SKM-1 treated with dmso at 0.1 percent for 144 hours (cell line): Measurements from ENCODE around the gene TBC1D3I.
"Not testable (repeated sequence)": the region's sequence is repeated elsewhere in the genome, so short reads cannot be mapped to it uniquely, and the experiment has no call there.

Experiments
- DNase-seq: peaks from one replicate; lab custom pipeline; 2025; ENCODE audit not compliant: unreplicated experiment; lab: John Stamatoyannopoulos, UW

The TBC1D3I gene

DNA sequence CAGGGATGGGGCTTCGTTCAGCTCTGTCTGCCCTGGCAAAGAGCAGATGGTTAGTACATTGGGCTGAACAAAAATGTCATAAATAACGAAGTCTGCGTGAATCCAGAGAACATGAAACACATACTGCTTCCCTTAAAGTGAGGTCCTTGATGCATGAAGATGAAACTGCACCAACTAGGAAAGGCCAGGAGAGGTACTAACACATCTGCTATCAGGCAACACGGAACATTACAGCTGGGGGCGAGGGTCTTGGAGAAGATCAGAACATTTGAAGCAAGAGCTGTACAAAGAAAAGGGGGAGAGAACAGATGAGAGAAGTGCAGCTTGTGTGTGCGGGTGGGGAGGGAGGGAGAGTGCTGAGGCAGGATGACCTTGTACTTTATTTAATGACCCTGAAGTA, 57.0 kb downstream of the TBC1D3I start:
- not testable (repeated sequence) for DNase-seq

DNA sequence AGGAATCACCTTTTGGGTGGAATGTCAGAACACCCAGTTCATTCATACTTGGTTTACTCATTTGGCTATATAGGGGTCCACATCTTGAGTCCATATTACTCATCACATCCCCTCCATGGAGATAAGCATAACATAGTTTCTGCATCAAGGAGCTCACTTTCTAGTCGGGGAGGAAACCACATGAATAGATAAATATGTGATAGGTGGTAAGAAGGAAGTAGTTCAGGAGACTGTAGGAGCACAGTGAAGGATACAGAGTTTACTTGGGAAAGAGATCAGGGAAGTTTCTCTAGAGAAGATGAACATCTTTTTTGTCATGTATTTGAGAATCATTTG, 57.9 kb downstream of the TBC1D3I start:
- DNase-seq = not testable (repeated sequence)

DNA sequence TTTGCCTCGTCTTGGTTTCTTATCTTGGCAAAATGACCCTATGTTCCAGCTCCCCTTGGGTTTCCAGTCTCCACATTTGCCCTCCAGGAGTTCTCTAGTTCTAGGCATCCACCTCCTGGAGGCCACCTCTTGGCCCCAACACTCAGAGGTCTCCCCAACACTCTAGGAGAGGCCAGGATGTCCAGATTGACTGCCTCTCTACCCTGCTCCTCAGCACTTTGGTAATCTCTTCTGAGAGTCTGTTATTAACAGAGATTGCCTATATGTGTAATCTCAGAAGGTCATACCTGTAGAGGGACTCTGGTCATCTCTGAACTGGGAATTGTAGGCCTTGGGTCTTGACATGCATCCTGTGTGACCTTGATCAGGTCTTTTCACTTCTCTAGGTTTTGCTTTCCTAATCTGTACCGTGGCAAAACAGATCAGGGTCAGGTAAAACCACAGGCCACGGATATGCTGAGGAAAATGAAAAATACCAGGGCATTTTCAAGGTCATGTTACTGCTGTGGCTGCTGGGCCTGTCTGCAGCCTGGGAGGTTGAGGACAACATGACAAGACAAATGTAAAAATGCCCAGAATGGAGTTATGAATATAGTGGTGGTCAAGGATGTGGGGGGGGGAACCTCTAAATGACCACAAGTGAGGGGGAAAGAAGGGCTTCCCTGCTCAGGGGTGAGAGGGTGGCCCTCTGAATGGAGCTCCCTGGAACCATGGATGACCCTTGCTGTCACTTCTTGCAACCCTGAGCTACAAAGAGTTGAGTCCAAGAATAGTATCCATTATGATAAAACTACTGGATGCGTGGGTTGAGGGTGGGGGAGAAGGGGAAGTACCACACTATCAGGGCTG, 58.5 kb downstream of the TBC1D3I start:
- no peak for DNase-seq

DNA sequence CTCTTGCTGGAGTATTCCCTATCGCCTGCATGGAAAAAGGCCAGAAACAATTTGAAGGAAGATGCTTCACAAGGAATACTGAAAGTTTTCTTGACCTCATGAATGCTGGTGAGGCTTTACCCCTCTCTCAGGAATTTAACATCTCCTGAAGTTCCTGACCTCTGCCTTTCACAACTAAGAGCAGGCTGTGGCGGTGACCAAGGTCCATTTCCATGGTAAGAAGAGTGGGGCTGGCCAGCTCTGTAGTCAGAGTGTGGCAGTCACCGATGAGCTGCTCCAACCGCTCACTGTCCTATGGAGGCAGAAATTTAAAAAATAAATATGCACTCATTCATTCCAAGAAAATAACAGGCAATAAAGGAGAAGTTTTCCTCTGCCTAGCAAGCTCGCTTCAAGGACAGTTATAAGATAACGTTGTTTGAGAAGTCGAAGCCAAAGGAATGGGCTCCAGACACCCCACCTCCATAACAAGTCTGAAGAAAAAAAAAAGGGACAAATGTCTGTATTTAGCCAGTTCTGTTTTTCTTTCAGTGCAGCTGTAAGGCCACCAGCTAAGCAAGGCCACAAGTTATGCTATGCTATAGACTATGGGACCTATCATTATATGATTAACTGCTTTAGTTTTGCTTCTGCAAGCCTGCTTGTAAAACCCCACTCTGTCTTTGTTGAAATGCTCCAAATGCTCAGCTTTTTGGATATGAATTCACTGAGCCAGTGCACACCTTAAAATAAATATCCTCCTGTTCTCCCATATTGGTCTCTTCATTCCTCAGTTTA, 59.5 kb downstream of the TBC1D3I start:
- no peak for DNase-seq
